NT2/D1 (cell line): Measurements from ENCODE around the gene PDLIM5.

ENCODE experiments used
- YY1 ChIP-seq: IDR thresholded peaks from 2 replicates; pipeline ENCODE4 v1.6.1; 2011; ENCODE audit not compliant: insufficient read length, insufficient read depth
- ZNF274 ChIP-seq: IDR thresholded peaks from 2 replicates; pipeline ENCODE4 v1.6.1; 2011; ENCODE audit warnings: mild to moderate bottlenecking, low read depth, low read length

DNA sequence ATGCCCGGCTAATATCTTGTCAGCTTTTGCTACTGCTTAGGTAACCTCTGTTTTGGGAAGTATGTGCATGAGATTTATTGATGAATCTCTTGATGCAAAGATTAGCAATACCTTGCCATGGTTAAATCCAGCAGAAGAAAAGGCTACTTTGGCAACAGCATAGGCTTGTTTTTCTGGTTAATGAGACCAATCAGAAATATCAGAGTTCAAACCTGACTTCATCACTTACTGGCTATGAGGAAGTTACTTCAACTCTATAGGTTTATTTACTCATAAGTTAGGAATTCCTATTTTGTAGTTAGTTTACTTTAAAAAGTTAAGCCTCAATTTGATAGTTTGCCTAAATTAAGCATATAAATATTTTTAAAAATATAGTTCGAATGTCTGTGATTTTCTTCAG lies 93.1 kb downstream of the PDLIM5 start:
- TF ChIP-seq ZNF274 = no peak
- TF ChIP-seq YY1 = no peak
